GM12878 (cell line): ENCODE data around the gene UIMC1. TPM values are rescaled to one million over a fixed set of nuclear protein-coding genes. Genes with fewer than 3 reads are reported as not detected.

Experiments
- ATAC-seq: fragments of 200-7000 bp; cut with Tn5 transposase; 3 replicates; pipeline ENCODE4 v1.9.1; 2020; ENCODE audit warnings: mild to moderate bottlenecking, moderate library complexity
- BruUV-seq: library from RNA; stranded (reverse); fragments of 400-500 nt; replicated peaks from 2 replicates; lab custom pipeline; 2021; lab: Mats Ljungman, UMichigan
- CTCF ChIA-PET: fragments of 300-600 bp; sonication (Branson Sonifier 250); formaldehyde crosslinking; extraction: SDS; loops from one replicate; lab custom pipeline; 2021; ENCODE audit warnings: inconsistent platforms; lab: Yijun Ruan, JAX
- POLR2A ChIA-PET: fragments of 350-600 bp; formaldehyde crosslinking; extraction: SDS; loops from one replicate; lab custom pipeline; 2021; ENCODE audit warnings: inconsistent platforms; lab: Charles Lee
- RAD21 ChIA-PET: fragments of 300-600 bp; sonication (Branson Sonifier 250); formaldehyde crosslinking; loops from one replicate; lab custom pipeline; 2023; ENCODE audit warnings: antibody characterized with exemption; ENCODE audit not compliant: unreplicated experiment; lab: Charles Lee
- SMC1A ChIA-PET: fragments of 300-600 bp; sonication (Branson Sonifier 250); formaldehyde crosslinking; loops from one replicate; lab custom pipeline; 2023; ENCODE audit not compliant: unreplicated experiment, uncharacterized antibody; lab: Charles Lee
- DNase-seq: peaks from one replicate; pipeline ENCODE4 v3.0.0-alpha.2; 2011; ENCODE audit warnings: low read depth, low spot score
- FAIRE-seq: peaks from 3 replicates; lab custom pipeline; 2011; peaks lifted over from hg19 to GRCh38; lab: Jason Lieb, UNC
- H2AFZ ChIP-seq: 2 replicates; pipeline ENCODE4 v1.6.0; 2011; ENCODE audit warnings: low read depth, low read length, control low read depth; ENCODE audit not compliant: control insufficient read depth
- H3K27ac ChIP-seq: 2 replicates; pipeline ENCODE4 v1.5.1; 2011; ENCODE audit warnings: control low read depth; ENCODE audit not compliant: control insufficient read depth, insufficient read depth
- H3K27me3 ChIP-seq, 2 experiments: replicated peaks in 1 of 2; 2 replicates each; pipeline versions ENCODE4 v1.6.0 to v1.6.1; 2011; ENCODE audit warnings: low read length in 1 of 2; ENCODE audit not compliant: control insufficient read depth in 2 of 2, insufficient read depth in 2 of 2
- H3K36me3 ChIP-seq, 2 experiments: 2 replicates each; pipeline ENCODE4 v1.5.1; 2011; ENCODE audit warnings: low read length in 1 of 2; ENCODE audit not compliant: control insufficient read depth in 2 of 2, insufficient read depth in 2 of 2
- H3K4me1 ChIP-seq: 2 replicates; pipeline ENCODE4 v1.6.1; 2011; ENCODE audit warnings: mild to moderate bottlenecking, low read length, moderate library complexity, mixed read lengths; ENCODE audit not compliant: control insufficient read depth, insufficient read depth
- H3K4me2 ChIP-seq: 2 replicates; pipeline ENCODE4 v1.6.0; 2011; ENCODE audit warnings: control low read depth; ENCODE audit not compliant: control insufficient read depth, insufficient read depth
- H3K4me3 ChIP-seq: fragments of 200-600 bp; sonication (generic); 2 replicates; pipeline ENCODE4 v1.5.1; 2016
- H3K79me2 ChIP-seq: 2 replicates; pipeline ENCODE4 v1.6.0; 2011; ENCODE audit warnings: low read length; ENCODE audit not compliant: control insufficient read depth, insufficient read depth
- H3K9ac ChIP-seq: 2 replicates; pipeline ENCODE4 v1.8.0; 2011; ENCODE audit warnings: low read length, control low read depth, mixed read lengths; ENCODE audit not compliant: control insufficient read depth, insufficient read depth
- H3K9me3 ChIP-seq: replicated peaks from 3 replicates; pipeline ENCODE4 v1.5.1; 2011; ENCODE audit warnings: mild to moderate bottlenecking, low read length; ENCODE audit not compliant: control insufficient read depth, insufficient read depth
- H4K20me1 ChIP-seq: 2 replicates; pipeline ENCODE4 v1.6.0; 2011; ENCODE audit not compliant: control insufficient read depth, insufficient read depth
- FOXK2 ChIP-seq: fragments of 450-650 bp; IDR thresholded peaks from 2 replicates; pipeline ENCODE4 v1.6.1; 2017; ENCODE audit warnings: mild to moderate bottlenecking, moderate library complexity
- NFIC ChIP-seq: IDR thresholded peaks from 2 replicates; pipeline ENCODE4 v1.6.1; 2012; ENCODE audit warnings: low read depth, mild to moderate bottlenecking, inconsistent platforms, low read length, moderate library complexity
- POLR2AphosphoS5 ChIP-seq: IDR thresholded peaks from 2 replicates; pipeline ENCODE4 v1.6.1; 2011; ENCODE audit warnings: mild to moderate bottlenecking, low read length, inconsistent platforms
- POU2F2 ChIP-seq: IDR thresholded peaks from 3 replicates; pipeline ENCODE4 v1.6.1; 2011; ENCODE audit warnings: low read depth, mild to moderate bottlenecking, low read length, borderline replicate concordance
- RFX5 ChIP-seq: IDR thresholded peaks from 2 replicates; pipeline ENCODE4 v1.6.1; 2011; ENCODE audit warnings: low read depth, low read length, improper control_type of control experiment
- SMARCA5 ChIP-seq: fragments of 450-650 bp; IDR thresholded peaks from 2 replicates; pipeline ENCODE4 v1.6.1; 2017; ENCODE audit warnings: mild to moderate bottlenecking
- TCF12 ChIP-seq: IDR thresholded peaks from 2 replicates; pipeline ENCODE4 v1.6.1; 2011; ENCODE audit warnings: low read depth, mild to moderate bottlenecking, low read length
- ZNF384 ChIP-seq: IDR thresholded peaks from 2 replicates; pipeline ENCODE4 v1.6.1; 2012; ENCODE audit warnings: low read depth, mild to moderate bottlenecking, low read length, improper control_type of control experiment, borderline replicate concordance
- WGBS: methylation state at CpG from one replicate; pipeline ENCODE4 v1.1.6; 2016; ENCODE audit warnings: low lambda C conversion rate; ENCODE audit not compliant: insufficient replicate concordance, insufficient coverage; ENCODE audit errors: missing lambda C conversion rate; 5-methylcytosine and 5-hydroxymethylcytosine counted together
- in situ Hi-C: fragments of 300-500 bp; cut with MboI; formaldehyde crosslinking; loops from 9 replicates; pipeline ENCODE4 v1.14.3; 2018; ENCODE audit warnings: mixed read lengths
- intact Hi-C: fragments of 100-400 bp; cut with micrococcal nuclease; formaldehyde crosslinking; loops from one replicate; pipeline ENCODE4 v1.14.2; 2022; ENCODE audit not compliant: unreplicated experiment
- polyA plus RNA-seq, 11 experiments: library from polyadenylated mRNA; depleted of rRNA in 4 of 11; unstranded in 6 of 11; stranded (reverse) in 5 of 11; fragments of >200 nt; fragmentation: Nextera tagmentation in 4 of 11; fragmentation: Illumina TruSeq in 1 of 11; extraction: Ambion mirVana in 4 of 11; extraction: Trizol in 1 of 11; gene quantifications; 1 replicate in 1 of 11; 2 replicates in 10 of 11; pipeline versions ENCODE4 v1.2.1 to v1.2.3, GENCODE V29; 2011 to 2016; ENCODE audit warnings: inconsistent platforms in 2 of 11, missing spikeins in 2 of 11, low read depth in 1 of 11
- total RNA-seq, 4 experiments: library from RNA; depleted of rRNA in 3 of 4; stranded (reverse); fragments of >200 nt in 3 of 4; fragmentation: Illumina TruSeq in 1 of 4; extraction: Trizol in 1 of 4; gene quantifications; 2 replicates each; pipeline versions ENCODE4 v1.2.1 to v1.2.3, GENCODE V29; 2013 to 2021
- TF ChIP-seq, protein P1 (sequence below): fragments of 450-650 bp; IDR thresholded peaks from 2 replicates; pipeline ENCODE4 v1.6.1; 2017; ENCODE audit warnings: mild to moderate bottlenecking, moderate library complexity
- TF ChIP-seq, protein P2 (sequence below): fragments of 450-650 bp; IDR thresholded peaks from 2 replicates; pipeline ENCODE4 v1.6.1; 2016; ENCODE audit warnings: mild to moderate bottlenecking

UIMC1 gene
- total and polyA plus RNA-seq, 10 of the 15 experiments (the other 5 are each of a cell fraction or from before 2014, with no cell fraction given): 16.2 to 51.4 (median 32.7) TPM

DNA sequence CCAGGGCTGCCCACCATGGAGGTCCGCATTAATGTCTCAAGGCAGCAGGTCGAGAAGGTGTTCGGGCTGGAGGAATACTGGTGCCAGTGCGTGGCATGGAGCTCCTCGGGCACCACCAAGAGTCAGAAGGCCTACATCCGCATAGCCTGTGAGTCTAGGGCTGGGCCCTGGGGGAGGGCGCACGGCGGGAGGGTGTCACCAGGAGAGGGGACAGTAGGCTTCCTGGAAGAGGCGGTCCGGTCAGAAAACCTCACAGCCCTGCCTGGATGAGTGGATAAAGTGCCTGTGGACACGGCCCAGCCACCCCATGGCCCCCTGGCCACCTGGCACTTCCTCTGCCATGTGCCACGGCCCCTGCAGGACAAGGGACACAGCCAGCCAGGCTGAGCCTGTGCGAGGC lies 138.5 kb downstream of the UIMC1 start (continued):
- TF ChIP-seq NFIC: no peak
- TF ChIP-seq, protein P1, sequence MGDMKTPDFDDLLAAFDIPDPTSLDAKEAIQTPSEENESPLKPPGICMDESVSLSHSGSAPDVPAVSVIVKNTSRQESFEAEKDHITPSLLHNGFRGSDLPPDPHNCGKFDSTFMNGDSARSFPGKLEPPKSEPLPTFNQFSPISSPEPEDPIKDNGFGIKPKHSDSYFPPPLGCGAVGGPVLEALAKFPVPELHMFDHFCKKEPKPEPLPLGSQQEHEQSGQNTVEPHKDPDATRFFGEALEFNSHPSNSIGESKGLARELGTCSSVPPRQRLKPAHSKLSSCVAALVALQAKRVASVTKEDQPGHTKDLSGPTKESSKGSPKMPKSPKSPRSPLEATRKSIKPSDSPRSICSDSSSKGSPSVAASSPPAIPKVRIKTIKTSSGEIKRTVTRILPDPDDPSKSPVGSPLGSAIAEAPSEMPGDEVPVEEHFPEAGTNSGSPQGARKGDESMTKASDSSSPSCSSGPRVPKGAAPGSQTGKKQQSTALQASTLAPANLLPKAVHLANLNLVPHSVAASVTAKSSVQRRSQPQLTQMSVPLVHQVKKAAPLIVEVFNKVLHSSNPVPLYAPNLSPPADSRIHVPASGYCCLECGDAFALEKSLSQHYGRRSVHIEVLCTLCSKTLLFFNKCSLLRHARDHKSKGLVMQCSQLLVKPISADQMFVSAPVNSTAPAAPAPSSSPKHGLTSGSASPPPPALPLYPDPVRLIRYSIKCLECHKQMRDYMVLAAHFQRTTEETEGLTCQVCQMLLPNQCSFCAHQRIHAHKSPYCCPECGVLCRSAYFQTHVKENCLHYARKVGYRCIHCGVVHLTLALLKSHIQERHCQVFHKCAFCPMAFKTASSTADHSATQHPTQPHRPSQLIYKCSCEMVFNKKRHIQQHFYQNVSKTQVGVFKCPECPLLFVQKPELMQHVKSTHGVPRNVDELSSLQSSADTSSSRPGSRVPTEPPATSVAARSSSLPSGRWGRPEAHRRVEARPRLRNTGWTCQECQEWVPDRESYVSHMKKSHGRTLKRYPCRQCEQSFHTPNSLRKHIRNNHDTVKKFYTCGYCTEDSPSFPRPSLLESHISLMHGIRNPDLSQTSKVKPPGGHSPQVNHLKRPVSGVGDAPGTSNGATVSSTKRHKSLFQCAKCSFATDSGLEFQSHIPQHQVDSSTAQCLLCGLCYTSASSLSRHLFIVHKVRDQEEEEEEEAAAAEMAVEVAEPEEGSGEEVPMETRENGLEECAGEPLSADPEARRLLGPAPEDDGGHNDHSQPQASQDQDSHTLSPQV: no peak
- no peak for TF ChIP-seq ZNF384
- no peak for TF ChIP-seq RFX5
- no peak for TF ChIP-seq FOXK2
- no peak for TF ChIP-seq SMARCA5
- TF ChIP-seq POLR2AphosphoS5: no peak

DNA sequence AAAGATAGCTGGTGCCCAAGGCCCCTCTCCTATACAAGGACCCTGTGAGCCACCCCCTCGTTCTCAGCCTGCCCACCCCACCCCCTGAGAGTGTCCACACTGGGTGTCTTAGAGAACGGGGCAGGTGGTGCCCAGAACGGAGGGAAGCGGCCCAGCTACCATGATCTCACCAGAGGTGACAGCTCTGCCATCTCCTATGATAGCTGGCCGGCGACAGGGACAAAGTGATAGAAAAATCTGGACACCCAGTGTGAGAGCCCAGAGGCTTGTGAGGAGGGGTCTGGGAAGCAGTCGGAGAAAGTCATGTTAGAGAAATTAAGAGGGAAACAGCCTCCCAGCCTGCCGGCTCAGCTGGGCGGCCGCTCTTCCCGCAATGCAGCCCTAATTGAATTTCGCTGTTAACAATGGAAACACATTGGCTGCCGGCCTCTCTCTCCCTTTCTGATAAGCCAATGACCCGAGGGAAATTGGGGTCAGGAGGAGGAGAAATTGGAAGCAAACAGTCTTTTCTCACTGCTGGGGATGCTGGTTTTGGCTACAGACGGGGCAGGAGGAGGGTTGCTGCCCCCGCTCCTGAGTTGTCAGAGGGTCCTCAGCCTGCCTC lies 139.8 kb downstream of the UIMC1 start:
- H3K9ac ChIP-seq: no peak overlapping the region
- H3K4me3 ChIP-seq: no peak overlapping the region
- DNase-seq (no peak), ATAC-seq (no peak), FAIRE-seq (no peak)
- SMC1A ChIA-PET: no interaction called here
- intact Hi-C loops (no loop called here), in situ Hi-C loops (no loop called here)
- H3K4me2 ChIP-seq: no peak overlapping the region
- POLR2A ChIA-PET: no interaction called here
- no peak overlapping the region for H3K27ac ChIP-seq
- H3K79me2 ChIP-seq: no peaks in the 10 kb centered on the region
- RAD21 ChIA-PET: interaction anchor here (1.1 kb wide), 1 partner anchor 206 kb away, joined by 4 read pairs; no protein-coding TSS in a partner anchor
- no peak overlapping the region for H2AFZ ChIP-seq
- BruUV-seq: no TSS peak
- H3K9me3 ChIP-seq: no peaks in the 10 kb centered on the region; the same call in 2 of the 3 replicates
- no peaks in the 10 kb centered on the region for H3K36me3 ChIP-seq
- WGBS: 38% methylated on average over 16 of the region's 16 CpGs
- CTCF ChIA-PET: interaction anchor here (1.2 kb wide), 1 partner anchor 206 kb away, joined by 4 read pairs; no protein-coding TSS in a partner anchor
- H3K4me1 ChIP-seq: no peaks in the 10 kb centered on the region
- peaks cover 3 to 4% of the 10 kb centered on the region in 2 experiments; a peak in 3 of 4 replicates for H3K27me3 ChIP-seq
- H4K20me1 ChIP-seq: no peaks in the 10 kb centered on the region; the same call in 1 of the 2 replicates
- TF ChIP-seq TCF12 (no peak), POU2F2 (no peak)
- TF ChIP-seq, protein P2, sequence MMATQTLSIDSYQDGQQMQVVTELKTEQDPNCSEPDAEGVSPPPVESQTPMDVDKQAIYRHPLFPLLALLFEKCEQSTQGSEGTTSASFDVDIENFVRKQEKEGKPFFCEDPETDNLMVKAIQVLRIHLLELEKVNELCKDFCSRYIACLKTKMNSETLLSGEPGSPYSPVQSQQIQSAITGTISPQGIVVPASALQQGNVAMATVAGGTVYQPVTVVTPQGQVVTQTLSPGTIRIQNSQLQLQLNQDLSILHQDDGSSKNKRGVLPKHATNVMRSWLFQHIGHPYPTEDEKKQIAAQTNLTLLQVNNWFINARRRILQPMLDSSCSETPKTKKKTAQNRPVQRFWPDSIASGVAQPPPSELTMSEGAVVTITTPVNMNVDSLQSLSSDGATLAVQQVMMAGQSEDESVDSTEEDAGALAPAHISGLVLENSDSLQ: no peak
- TF ChIP-seq, protein P1: no peak
